GM20431 (cell line): ENCODE results near the gene MORC3.
"Not testable (repeated sequence)": the region's sequence is repeated elsewhere in the genome, so short reads cannot be mapped to it uniquely, and the experiment has no call there.

Source experiments
- in situ Hi-C: fragments of 300-500 bp; cut with MseI, MboI; formaldehyde crosslinking; loops from one replicate; pipeline ENCODE4 v1.15.0; 2020; ENCODE audit warnings: low sequenced_read_pairs; ENCODE audit not compliant: unreplicated experiment

Gene MORC3

DNA sequence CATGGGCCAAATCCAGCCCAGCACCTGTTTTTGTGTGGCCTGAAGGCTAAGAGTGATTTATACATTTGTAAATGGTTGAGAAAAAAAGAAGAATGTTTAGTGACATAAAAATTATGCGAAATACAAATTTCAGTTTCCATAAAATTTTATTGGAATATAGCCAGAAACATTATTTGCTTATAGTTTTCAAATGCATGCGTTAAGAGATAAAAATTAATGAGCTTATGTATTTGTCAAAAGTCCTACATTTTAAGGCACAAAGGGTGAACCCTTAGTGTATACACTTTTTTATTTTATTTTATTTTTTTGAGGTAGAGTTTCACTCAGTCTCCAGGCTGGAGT is 2.1 kb downstream of the MORC3 start:
- in situ Hi-C loops, result loop anchor here (10.0 kb wide), 1 partner anchor 177 kb away; no protein-coding TSS in a partner anchor

DNA sequence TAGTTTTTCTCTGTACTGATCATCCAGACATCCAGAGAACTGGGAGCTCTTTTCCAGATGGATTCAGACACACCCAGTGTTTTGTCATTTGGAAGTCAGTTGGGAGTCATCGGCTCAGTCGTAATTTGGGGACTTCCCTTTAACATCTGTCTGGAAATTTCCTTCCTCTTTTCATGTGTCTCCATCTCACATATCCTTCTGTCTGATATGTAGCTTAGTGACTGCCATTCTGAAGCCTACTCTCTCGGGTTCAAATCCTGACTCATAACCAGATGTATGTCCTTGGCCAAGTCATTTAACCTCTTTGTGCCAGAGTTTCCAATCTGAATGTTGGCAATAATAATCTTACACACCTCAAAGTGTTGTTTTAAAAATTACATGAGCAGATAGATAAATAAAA is 3.0 kb downstream of the MORC3 start:
- in situ Hi-C loops, result loop anchor here (10.0 kb wide), 1 partner anchor 178 kb away; no protein-coding TSS in a partner anchor

DNA sequence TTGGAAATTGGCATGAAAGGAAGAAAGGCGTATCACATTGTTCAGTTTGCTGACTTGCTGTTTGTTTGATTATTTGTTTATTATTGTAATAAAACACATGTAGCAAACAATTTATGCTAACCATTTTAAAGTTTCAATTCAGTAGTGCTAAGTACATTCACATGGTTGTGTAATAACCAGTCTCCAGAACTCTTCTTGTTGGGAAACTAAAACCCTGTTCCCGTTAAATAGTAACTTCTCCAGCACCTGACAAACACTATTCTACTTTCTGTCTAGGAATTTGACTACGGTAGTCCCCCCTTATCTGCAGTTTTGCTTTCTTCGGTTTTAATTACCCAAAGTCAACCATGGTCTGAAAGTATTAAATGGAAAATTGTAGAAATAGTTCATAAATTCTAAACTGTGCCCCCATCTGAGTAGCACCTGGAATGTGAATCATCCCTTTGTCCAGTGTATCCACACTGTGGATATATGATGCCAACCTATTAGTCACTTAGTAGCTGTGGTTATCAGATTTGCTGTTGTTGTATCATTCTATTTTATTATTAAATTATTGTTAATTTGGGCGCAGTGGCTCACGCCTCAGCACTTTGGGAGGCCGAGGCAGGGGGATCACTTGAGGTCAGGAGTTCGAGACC is 5.5 kb downstream of the MORC3 start:
- in situ Hi-C loops, result loop anchor here (10.0 kb wide), 1 partner anchor 181 kb away; no protein-coding TSS in a partner anchor

DNA sequence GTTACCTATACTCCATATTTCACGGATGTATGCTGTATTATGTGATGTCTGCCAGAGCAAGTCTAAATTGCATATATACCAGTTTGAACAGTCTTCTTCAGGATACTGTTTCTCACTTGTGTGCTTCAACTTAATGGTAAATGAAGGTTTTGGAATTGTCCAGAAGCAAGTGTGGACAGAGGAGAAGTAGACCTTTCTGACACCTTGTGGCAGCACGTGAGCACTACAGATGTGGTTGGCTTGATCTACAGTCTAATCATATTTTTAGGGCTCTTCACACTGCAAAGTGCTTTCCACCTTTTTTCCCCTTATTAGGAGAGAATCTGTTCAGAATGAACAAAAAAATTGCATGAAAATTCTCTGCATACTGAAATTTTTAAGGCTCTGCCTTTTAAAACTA is 10.9 kb downstream of the MORC3 start:
- in situ Hi-C loops, result no loop called here

- in situ Hi-C loops, result no loop called here
Observed at GRCh38 chr21:36337099-36337509, 17.1 kb downstream of the MORC3 start.

GRCh38 chr21:36338975-36339374 is 19.0 kb downstream of the MORC3 start:
- in situ Hi-C loops, result no loop called here

DNA sequence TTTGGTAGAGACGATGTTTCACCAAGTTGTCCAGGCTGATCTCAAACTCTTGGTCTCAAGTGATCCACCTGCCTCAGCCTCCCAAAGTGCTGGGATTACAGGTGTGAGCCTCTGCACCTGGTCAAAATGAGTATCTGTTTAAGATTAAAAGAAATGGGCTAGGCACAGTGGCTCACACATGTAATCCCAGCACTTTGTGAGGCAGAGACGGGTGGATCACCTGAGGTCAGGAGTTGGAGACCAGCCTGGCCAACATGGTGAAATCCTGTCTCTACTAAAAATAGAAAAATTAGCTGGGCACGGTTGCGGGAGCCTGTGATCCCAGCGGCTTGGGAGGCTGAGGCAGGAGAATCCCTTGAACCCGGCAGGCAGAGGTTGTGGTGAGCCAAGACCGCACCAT is 22.6 kb downstream of the MORC3 start:
- in situ Hi-C loops, result not testable (repeated sequence)

GRCh38 chr21:36344931-36345330 is 24.9 kb downstream of the MORC3 start:
- in situ Hi-C loops, result no loop called here

GRCh38 chr21:36347278-36347961 is 27.4 kb downstream of the MORC3 start:
- in situ Hi-C loops, result no loop called here

DNA sequence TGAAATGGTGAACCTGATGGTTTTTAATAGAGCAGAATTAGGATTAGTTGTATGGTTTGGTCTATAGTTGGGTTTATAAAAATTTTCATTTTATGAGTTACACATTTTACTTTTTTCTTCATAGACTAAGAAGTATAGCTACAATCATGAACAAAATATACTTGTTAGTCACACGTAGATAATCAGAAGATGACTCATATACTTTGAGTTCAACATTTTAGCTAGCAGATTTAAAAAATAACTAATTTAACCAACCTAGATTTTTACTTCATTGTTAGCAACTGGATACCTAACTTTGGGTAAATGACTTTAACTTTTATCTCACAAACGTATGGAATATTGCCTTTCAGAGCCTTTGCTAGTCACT is 27.9 kb downstream of the MORC3 start:
- in situ Hi-C loops, result no loop called here

DNA sequence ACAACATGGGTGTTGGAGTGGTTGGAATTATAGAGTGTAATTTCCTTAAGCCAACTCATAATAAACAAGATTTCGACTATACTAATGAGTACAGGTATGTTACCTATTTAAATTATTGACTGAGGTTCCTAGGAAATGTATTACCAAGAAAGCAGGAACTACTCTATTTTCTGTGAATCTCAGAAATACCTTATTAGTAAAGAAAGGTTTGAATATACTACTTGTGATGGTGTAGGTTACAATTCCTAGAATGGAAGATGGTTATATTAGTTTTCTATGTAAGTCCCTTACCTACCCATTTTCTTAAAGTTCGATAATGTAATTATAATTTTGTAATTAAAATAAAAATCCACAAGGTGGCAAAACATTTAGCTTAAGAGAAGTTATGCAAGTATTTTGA is 29.3 kb downstream of the MORC3 start:
- in situ Hi-C loops, result no loop called here

- in situ Hi-C loops, result no loop called here
Observed at GRCh38 chr21:36350282-36350910, 30.4 kb downstream of the MORC3 start.

- in situ Hi-C loops, result no loop called here
Observed at GRCh38 chr21:36354918-36355680, 35.1 kb downstream of the MORC3 start.

GRCh38 chr21:36355868-36356267 is 35.9 kb downstream of the MORC3 start:
- in situ Hi-C loops, result no loop called here

GRCh38 chr21:36359185-36359584 is 39.2 kb downstream of the MORC3 start:
- in situ Hi-C loops, result no loop called here

- in situ Hi-C loops, result no loop called here
Observed at GRCh38 chr21:36369064-36369685, 49.2 kb downstream of the MORC3 start.

- in situ Hi-C loops, result no loop called here
Observed at GRCh38 chr21:36375994-36376393, 56.0 kb downstream of the MORC3 start.

GRCh38 chr21:36377391-36377842 is 57.4 kb downstream of the MORC3 start:
- in situ Hi-C loops, result no loop called here

- in situ Hi-C loops, result no loop called here
Observed at GRCh38 chr21:36379251-36379650, 59.3 kb downstream of the MORC3 start.
